NK-92 treated with Interleukin-12 subunit alpha and Interleukin-12 subunit beta, amount 100 ng/mL, for 24 hours (cell line): ENCODE measurements around the gene GSG1L.

Source experiments
- DNase-seq: peaks from one replicate; lab custom pipeline; 2025; lab: John Stamatoyannopoulos, UW

Gene GSG1L

DNA sequence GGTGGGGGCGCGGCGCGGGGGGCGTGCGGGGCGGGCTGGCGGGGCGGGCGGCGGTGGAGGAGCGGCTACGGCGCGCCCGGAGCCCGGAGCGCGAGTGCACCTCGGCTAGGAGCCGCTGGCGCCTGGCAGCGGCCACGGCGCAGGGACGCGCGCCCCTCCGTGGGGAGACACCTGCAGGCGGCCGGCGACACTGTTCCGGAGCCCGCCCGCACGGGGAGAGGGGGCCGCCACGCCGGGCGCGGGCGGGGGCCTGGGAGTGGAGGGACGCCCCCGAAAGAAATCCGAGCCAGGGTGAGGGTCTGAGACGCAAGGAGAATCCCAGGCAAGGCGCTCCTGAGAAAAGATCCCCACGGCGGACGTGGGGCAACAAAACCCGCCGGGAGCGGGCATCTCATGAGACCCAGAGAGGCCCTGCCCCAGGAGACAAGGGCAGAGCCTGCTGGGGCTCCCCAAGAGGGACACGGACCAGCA lies at the start of gene GSG1L:
TSS of gene GSG1L (minus strand) at position 124 of the 471 bp plus-strand sequence. CDS start 290 bp downstream, outside the sequence.
- no peak for DNase-seq

DNA sequence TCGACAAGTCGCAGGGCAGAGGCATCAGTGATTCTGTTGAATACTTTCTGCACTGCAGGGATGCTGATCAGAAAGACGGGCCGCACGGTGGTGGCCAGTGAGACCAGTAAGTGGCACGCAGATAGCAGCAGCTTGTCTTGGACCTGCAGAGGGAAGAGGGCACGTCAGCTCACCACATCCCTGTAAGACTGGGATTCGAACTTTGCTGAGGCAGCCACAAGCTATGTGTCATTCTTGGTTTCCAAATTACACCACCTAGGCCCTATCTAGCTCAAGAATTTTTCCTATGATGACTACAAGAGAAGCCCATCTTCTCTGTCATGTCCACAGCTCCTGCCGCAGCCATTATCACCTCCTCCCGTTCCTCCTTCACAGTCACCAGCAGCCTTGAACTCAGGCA lies 49.4 kb upstream of the GSG1L start:
- DNase-seq, result no peak

DNA sequence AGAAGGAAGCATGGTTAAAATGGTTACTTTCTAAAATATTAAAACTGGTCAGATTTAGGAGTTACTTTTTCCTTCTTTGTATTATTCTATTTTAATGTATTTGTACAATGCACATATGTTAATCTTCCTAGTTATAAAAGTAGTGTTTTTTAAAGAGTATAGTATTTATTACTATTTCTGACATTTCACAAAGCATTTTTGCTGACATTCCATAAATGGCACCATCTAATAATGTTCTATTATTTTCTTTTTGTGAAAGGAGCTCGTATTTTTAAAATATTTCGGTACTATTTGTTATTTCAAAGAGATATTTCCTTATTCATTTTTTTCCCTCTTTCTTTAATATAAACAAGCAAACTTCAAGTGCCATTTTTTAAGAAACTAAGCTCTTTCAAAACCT lies 47.5 kb upstream of the GSG1L start:
- no peak for DNase-seq

DNA sequence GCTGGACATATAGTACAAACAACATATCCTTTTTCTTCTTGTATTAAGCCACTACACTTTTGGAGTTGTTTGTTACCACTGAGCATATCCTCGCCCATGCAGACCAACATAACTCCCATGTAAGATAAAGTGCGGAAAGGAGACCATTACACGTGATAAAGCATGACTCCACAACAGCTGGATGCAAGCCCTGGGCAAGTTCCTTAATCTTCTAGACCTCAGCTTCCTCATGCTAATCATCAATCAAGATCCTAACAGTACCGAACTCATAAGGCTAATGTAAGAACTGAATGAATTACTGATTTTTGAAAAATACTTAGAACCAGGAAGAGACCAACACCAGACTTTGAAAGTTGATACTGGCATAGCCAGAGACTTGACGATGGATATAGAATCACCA lies 47.0 kb upstream of the GSG1L start:
- no peak for DNase-seq

GRCh38 chr16:28110074-28110473 lies 46.6 kb upstream of the GSG1L start:
- no peak for DNase-seq

DNA sequence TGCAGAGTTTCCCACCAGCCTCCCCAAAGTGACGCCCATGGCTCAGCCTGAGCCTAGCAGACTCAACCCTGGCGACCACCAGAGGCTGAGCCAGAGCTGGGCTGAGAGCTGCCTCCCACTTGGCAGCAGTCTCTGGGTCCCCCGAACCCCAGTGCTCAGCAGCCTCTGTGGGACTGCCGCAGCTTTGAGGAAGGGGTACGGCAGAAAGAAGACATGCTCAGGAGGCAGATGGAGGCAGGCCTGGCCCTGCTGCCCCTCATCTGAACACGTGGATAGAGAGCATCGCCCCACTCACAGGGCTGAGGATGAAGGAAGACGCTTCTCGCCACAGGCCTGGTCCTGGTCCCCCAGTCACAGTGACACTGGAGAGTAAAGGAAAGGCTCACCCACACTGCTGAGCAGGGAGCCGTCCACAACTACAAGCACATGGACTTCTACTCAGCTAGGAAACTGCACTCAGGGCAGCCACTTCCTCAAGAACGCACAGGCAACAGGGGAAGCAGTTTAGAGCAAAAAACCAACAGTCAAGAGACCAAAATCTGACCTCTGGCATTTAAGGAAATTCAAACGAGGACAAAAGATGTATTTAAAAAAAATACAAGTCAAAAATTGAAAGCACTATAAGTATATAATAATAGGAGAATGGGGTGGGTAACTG lies 45.2 kb upstream of the GSG1L start:
- DNase-seq, result no peak

DNA sequence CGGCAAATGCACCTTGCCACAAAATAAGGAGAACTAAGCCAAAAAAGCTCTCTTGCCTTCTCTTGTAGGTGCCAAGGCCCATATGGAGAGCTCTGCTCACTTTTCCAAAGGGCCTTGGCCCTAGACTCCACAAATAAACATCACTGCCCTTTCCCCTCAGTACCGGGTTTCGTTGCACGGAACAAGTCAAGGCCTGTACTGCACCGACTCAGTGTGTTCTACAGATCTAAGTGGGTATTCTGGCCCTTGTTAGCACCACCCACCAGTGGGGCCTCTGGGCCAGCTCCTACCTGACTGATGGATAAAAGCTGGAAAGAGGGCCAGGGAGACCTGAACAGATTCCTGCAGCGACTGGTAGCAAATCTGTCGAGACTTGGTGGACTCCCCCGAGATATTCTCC lies 43.7 kb upstream of the GSG1L start:
- no peak for DNase-seq

DNA sequence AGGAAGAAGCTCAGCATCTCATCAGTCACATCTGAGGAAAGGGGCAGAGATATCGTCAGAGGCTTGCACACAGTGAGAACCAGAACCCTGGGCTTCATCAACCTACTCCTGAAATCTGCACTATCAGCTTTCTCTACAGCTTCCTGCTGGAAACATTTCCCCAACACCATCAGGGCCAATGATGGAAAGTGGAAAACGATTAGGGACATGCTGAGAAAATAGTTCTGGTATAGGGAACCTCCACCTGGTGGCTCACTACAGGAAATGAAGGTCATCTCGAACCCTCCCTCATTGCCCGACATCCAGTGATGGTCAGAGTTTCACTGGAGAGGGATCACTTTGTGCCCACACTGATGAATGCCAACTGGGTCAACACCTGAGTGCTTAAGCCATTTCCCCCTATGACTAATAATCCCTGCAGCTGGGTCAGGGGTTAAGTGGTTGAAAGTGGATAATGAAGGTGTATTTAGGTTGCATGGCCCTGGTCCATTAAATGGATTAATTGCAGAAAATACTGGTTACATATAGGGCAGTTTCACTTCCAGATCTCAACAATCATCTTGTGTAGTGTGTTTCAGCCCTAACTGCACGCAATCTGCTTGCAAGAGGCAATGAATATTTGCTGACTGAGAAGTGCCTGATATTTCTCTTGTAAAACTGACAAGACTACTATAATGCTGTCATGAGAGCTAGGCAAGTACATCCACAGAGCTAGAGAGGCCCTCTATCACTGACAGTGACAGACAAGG lies 43.1 kb upstream of the GSG1L start:
- no peak for DNase-seq

GRCh38 chr16:28105954-28106353 lies 42.4 kb upstream of the GSG1L start:
- DNase-seq, result no peak

- DNase-seq, result no peak
These were observed 41.8 kb upstream of the GSG1L start for GRCh38 chr16:28105297-28105696.

DNA sequence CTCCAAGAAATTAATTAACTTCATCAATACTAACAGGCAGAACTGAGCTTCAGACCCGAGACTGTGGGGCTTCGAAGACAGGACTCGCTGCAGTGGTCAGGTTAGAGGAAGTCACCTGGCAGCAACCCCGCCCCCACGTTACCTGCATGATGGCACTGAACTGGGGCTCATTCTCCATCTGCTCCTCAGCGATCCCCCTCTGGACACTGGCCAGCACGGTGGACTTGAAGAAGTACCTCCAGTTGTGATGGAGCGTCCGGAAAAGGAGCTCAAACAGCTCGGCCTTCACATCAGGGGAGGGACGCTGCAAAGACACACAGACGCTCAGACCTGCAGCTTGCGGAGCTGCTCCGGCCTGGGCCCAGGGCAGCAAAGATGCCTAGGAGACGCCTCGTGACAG lies 40.9 kb upstream of the GSG1L start:
- DNase-seq, result no peak

- DNase-seq, result no peak
These were observed 40.1 kb upstream of the GSG1L start for GRCh38 chr16:28103516-28104170.

- no peak for DNase-seq
These were observed 38.0 kb upstream of the GSG1L start for GRCh38 chr16:28101533-28101890.

- DNase-seq, result no peak
These were observed 37.5 kb upstream of the GSG1L start for GRCh38 chr16:28100810-28101532.

GRCh38 chr16:28098959-28099945 lies 35.7 kb upstream of the GSG1L start:
- no peak for DNase-seq

GRCh38 chr16:28098171-28098958 lies 34.9 kb upstream of the GSG1L start:
- DNase-seq, result no peak

GRCh38 chr16:28096983-28097899 lies 33.7 kb upstream of the GSG1L start:
- DNase-seq, result no peak

- DNase-seq, result no peak
These were observed 29.8 kb upstream of the GSG1L start for GRCh38 chr16:28093385-28093725.

DNA sequence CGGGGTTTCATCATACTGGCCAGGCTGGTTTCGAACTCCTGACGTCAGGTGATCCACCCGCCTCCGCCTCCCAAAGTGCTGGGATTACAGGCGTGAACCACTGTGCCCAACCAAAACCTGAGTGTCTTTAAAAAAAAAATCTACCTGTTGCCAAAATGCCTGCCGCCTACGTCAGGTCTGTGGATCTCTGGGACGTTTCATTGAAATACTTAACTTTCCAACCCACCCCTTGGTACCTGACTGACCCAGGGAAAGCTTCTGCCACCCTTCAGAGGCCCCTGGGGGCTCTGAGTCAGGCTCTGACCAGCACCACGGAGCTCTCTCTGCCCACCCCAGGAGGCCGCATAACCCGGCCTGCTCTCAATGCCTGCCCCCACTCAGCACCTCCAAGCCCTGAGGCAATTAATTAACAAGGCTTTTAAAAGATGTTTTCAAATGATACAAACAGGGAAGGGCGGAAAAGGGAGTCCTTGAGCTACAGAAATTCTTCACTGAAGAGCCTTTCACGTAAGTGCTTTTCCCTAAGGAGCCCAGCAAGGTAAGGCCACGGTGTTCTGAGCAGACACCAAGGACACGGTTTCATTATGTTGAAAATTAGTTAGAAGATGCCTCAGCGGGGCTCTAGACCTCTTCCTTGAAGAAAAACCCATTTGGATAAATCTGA lies 29.3 kb upstream of the GSG1L start:
- DNase-seq, result no peak
